IMR-90 (cell line): ENCODE data around the gene SLC27A4.

Experiments used
- CEBPB ChIP-seq: IDR thresholded peaks from 2 replicates; pipeline ENCODE4 v1.6.1; 2012; ENCODE audit warnings: low read depth, low read length, improper control_type of control experiment
- FOS ChIP-seq: fragments of 150-350 bp; IDR thresholded peaks from 2 replicates; pipeline ENCODE4 v1.6.1; 2016; ENCODE audit warnings: low read depth, low read length
- MAFK ChIP-seq: IDR thresholded peaks from 2 replicates; pipeline ENCODE4 v1.6.1; 2012; ENCODE audit warnings: low read depth, low read length, improper control_type of control experiment
- NFE2L2 ChIP-seq: fragments of 150-350 bp; IDR thresholded peaks from 2 replicates; pipeline ENCODE4 v1.6.1; 2016; ENCODE audit warnings: low read depth, mild to moderate bottlenecking, low read length
- POLR2A ChIP-seq: IDR thresholded peaks from 2 replicates; pipeline ENCODE4 v1.6.1; 2012; ENCODE audit warnings: mild to moderate bottlenecking, low read depth, low read length
- SMC3 ChIP-seq: fragments of 150-350 bp; IDR thresholded peaks from 2 replicates; pipeline ENCODE4 v1.6.1; 2016; ENCODE audit warnings: low read depth, mild to moderate bottlenecking, antibody characterized with exemption, low read length, moderate library complexity
- TF ChIP-seq, protein P1 (sequence below): conservative IDR thresholded peaks from 2 replicates; pipeline ENCODE4 v1.5.1; 2012; ENCODE audit warnings: mild to moderate bottlenecking, low read depth, low read length, improper control_type of control experiment
- TF ChIP-seq, protein P2 (sequence below): fragments of 150-350 bp; IDR thresholded peaks from 2 replicates; pipeline ENCODE4 v1.6.1; 2016; ENCODE audit warnings: low read depth, mild to moderate bottlenecking, low read length, moderate library complexity, borderline replicate concordance

DNA sequence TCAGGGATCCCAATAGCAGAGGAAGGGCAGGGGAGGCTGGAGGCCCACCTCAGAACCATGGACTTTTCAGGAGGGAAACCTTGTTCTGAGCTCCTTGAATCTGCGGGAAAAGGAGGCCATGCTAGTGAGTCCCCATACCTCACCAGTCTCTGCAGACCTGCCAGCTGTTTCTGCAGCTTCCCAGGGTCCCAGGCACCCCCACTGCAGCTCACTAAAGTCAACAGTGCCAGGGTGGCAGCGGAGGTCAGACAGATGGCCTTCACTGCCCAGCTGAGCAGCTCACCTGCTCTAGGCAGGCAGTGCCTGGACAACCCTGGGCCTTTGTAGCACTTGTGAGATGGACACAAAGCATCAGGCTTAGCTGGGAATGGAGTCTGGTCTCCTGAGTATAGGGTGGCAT, 4.4 kb upstream of the SLC27A4 start:
- TF ChIP-seq, protein P1, sequence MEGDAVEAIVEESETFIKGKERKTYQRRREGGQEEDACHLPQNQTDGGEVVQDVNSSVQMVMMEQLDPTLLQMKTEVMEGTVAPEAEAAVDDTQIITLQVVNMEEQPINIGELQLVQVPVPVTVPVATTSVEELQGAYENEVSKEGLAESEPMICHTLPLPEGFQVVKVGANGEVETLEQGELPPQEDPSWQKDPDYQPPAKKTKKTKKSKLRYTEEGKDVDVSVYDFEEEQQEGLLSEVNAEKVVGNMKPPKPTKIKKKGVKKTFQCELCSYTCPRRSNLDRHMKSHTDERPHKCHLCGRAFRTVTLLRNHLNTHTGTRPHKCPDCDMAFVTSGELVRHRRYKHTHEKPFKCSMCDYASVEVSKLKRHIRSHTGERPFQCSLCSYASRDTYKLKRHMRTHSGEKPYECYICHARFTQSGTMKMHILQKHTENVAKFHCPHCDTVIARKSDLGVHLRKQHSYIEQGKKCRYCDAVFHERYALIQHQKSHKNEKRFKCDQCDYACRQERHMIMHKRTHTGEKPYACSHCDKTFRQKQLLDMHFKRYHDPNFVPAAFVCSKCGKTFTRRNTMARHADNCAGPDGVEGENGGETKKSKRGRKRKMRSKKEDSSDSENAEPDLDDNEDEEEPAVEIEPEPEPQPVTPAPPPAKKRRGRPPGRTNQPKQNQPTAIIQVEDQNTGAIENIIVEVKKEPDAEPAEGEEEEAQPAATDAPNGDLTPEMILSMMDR, result no peak
- TF ChIP-seq CEBPB, result no peak
- no peak for TF ChIP-seq MAFK
- TF ChIP-seq POLR2A, result no peak
- TF ChIP-seq FOS, result no peak
- no peak for TF ChIP-seq SMC3
- no peak for TF ChIP-seq NFE2L2
- TF ChIP-seq, protein P2, sequence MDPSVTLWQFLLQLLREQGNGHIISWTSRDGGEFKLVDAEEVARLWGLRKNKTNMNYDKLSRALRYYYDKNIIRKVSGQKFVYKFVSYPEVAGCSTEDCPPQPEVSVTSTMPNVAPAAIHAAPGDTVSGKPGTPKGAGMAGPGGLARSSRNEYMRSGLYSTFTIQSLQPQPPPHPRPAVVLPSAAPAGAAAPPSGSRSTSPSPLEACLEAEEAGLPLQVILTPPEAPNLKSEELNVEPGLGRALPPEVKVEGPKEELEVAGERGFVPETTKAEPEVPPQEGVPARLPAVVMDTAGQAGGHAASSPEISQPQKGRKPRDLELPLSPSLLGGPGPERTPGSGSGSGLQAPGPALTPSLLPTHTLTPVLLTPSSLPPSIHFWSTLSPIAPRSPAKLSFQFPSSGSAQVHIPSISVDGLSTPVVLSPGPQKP, result no peak
